PFSK-1 (cell line): ENCODE data around the gene PABPC5.

ENCODE experiments used
- FOXP2 ChIP-seq: optimal IDR thresholded peaks from 2 replicates; pipeline ENCODE3; 2011; ENCODE audit warnings: borderline replicate concordance, control low read depth, inconsistent platforms; ENCODE audit not compliant: insufficient read depth; ENCODE audit errors: extremely low read length, extremely low read depth
- REST ChIP-seq, 2 experiments: IDR thresholded peaks; 2 replicates each; pipeline versions ENCODE4 v1.6.1 to v1.8.0; 2011 to 2012; ENCODE audit warnings: low read depth in 2 of 2, low read length in 2 of 2, control low read depth in 1 of 2, inconsistent platforms in 1 of 2, mild to moderate bottlenecking in 1 of 2, moderate library complexity in 1 of 2; ENCODE audit not compliant: insufficient read depth in 1 of 2
- TAF1 ChIP-seq: IDR thresholded peaks from 2 replicates; pipeline ENCODE4 v1.6.1; 2012; ENCODE audit warnings: low read length, control low read depth, borderline replicate concordance; ENCODE audit not compliant: insufficient read depth

GRCh38 chrX:91414713-91415112 lies 19.9 kb upstream of the PABPC5 start:
- TF ChIP-seq TAF1 (no peak), REST (IDR thresholded peaks at IDR 0.05; ENCODE audit: insufficient read depth in 1 of 2, low read depth in 2 of 2, low read length in 2 of 2) (no peak), FOXP2 (no peak)
